ENCODE results near the gene CEP126. TPM values are rescaled to one million over a fixed set of nuclear protein-coding genes. Genes with fewer than 3 reads are reported as not detected.

Gene CEP126
- total RNA-seq, 1 experiment from 2014 or later, result 2.0 TPM

DNA sequence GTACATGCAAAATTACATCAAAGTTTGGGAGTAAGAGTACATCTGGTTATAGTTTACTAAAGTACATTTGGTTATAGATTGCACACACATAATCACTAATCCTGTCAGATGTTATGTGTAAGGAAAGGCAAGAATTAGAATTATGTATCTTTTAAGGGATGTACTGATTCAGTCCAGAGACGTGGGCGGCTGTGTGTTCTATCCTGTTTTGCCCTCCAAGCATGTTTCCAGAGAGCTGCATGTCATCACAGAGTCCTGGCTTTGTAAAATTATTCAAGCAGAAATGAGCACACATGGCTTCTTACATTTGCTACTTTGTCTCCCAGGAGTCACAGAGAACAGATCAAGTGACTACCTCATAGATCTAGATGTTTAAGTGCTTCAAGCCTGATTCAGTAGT, 33.2 kb upstream of the CEP126 start (continued):
- TF ChIP-seq ZBTB33 (IDR thresholded peaks at IDR 0.05; ENCODE audit: extremely low read depth, insufficient replicate concordance, low read length) (no peak), CTCF (IDR thresholded peaks at IDR 0.05 in 2 of 3, conservative IDR thresholded peaks at IDR 0.05 in 1 of 3; ENCODE audit: borderline replicate concordance in 1 of 3, insufficient read depth in 1 of 3, low read depth in 2 of 3, low read length in 2 of 3) (no peak), SRF (IDR thresholded peaks at IDR 0.05; ENCODE audit: low read depth) (no peak)

DNA sequence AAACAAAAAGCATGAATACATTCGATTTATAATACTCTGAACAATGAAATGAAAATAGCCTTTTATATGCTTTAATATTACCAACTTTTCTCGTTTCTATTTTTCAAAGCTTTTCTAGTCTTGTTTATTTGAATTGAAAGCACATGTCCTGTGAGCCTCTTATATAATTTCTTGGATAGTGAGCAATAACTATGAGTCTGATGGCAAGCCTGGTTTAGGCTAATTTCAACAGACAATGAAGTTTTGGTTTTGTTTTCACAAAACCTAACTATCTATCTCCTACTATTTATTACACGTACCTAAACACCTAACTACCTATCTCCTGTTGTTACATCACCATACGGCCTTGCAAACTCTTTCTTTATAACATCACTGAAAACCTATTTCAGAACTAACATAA, 29.2 kb upstream of the CEP126 start:
- Histone ChIP-seq H3K27me3 (ENCODE audit: insufficient read depth, low read length) (no peaks in the 10 kb centered on the region), H3K4me1 (ENCODE audit: control insufficient read depth in 1 of 2, insufficient read depth in 2 of 2, low read length in 2 of 2) (no peaks in the 10 kb centered on the region), H3K36me3 (ENCODE audit: control insufficient read depth in 1 of 2, insufficient read depth in 2 of 2, low read length in 2 of 2) (no peaks in the 10 kb centered on the region), H3K9me3 (ENCODE audit: control insufficient read depth in 1 of 2, insufficient read depth in 1 of 2, low read depth in 1 of 2, low read length in 2 of 2) (no peaks in the 10 kb centered on the region), H3K4me3 (replicated peaks in 1 of 2; ENCODE audit: low read depth in 1 of 2, low read length in 2 of 2) (no peak overlapping the region), H3K9ac (ENCODE audit: low read length) (no peak overlapping the region), H3K4me2 (ENCODE audit: low read length) (no peak overlapping the region), H3K79me2 (ENCODE audit: insufficient read depth, low read length) (no peaks in the 10 kb centered on the region), H4K20me1 (ENCODE audit: insufficient read depth) (no peaks in the 10 kb centered on the region), H3K27ac (ENCODE audit: low read depth, low read length) (no peak overlapping the region), H2AFZ (ENCODE audit: low read depth, low read length, poor library complexity, severe bottlenecking) (no peak overlapping the region), H3K9me2 (ENCODE audit: insufficient read depth) (no peaks in the 10 kb centered on the region)
- DNase-seq (ENCODE audit: low read depth, low spot score) (no peak), ATAC-seq (no peak)
- RAD21 ChIA-PET (ENCODE audit: low non-redundant PET in 1 of 2, low total read pairs in 2 of 2, uncharacterized antibody in 2 of 2, unreplicated experiment in 2 of 2), result no interaction called here
- TF ChIP-seq CTCF (IDR thresholded peaks at IDR 0.05 in 2 of 3, conservative IDR thresholded peaks at IDR 0.05 in 1 of 3; ENCODE audit: borderline replicate concordance in 1 of 3, insufficient read depth in 1 of 3, low read depth in 2 of 3, low read length in 2 of 3) (no peak), YY1 (IDR thresholded peaks at IDR 0.05; ENCODE audit: extremely low read depth, insufficient replicate concordance, low read depth, low read length) (no peak), SIN3A (IDR thresholded peaks at IDR 0.05; ENCODE audit: low read depth) (no peak), POLR2AphosphoS5 (IDR thresholded peaks at IDR 0.05; ENCODE audit: low read depth, low read length) (no peak), POLR2A (IDR thresholded peaks at IDR 0.05; ENCODE audit: borderline replicate concordance, extremely low read depth, insufficient read depth, insufficient read length) (no peak), EZH2 (IDR thresholded peaks at IDR 0.05) (no peak), SP1 (IDR thresholded peaks at IDR 0.05; ENCODE audit: low read depth) (no peak), ZFX (IDR thresholded peaks at IDR 0.05) (no peak), ELF1 (IDR thresholded peaks at IDR 0.05; ENCODE audit: borderline replicate concordance, low read depth) (no peak), EGR1 (IDR thresholded peaks at IDR 0.05; ENCODE audit: low read depth) (no peak), TCF7L2 (IDR thresholded peaks at IDR 0.05; ENCODE audit: borderline replicate concordance, extremely low read depth, insufficient read depth, insufficient read length) (no peak), CBX3 (IDR thresholded peaks at IDR 0.05; ENCODE audit: low read depth) (no peak), SRF (IDR thresholded peaks at IDR 0.05; ENCODE audit: low read depth) (no peak), EZH2phosphoT487 (IDR thresholded peaks at IDR 0.05; ENCODE audit: borderline replicate concordance) (no peak)
- intact Hi-C loops (cut with micrococcal nuclease), result no loop called here
- POLR2A ChIA-PET, result no interaction called here
- BruUV-seq (replicated peaks), result no TSS peak
- CTCF ChIA-PET, result no interaction called here
